Measurements from ENCODE around the gene MTMR3.
A peak's percentile ranks its signal among the peaks of the same experiment; 100 is the strongest.

The MTMR3 gene

DNA sequence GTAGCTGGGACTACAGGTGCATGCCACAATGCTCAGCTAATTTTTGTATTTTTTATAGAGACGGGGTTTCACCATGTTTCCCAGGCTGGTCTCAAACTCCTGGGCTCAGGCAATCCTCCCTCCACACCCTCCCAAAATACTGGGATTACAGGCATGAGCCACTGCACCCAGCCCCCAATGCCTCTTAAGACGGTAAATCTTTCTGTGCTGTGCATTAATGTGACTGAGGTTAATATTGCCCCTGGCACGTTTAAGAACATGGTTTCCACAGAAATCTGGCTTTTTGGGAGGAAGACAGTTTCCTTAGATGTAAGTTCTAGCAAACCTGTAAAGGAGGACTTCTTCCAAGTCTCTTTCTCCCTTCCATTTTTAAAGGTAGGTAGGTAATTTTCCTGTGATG is 191.2 kb downstream of the MTMR3 start:
- no peak for DNase-seq (ENCODE audit: low read depth)
- no peak for TF ChIP-seq CTCF (conservative IDR thresholded peaks at IDR 0.05; ENCODE audit: low read depth, low read length)
- no peak overlapping the region for H3K4me3 ChIP-seq (ENCODE audit: low read length)

GRCh38 chr22:30074994-30075393 is 192.0 kb downstream of the MTMR3 start:
- no peak for DNase-seq (ENCODE audit: low read depth)
- H3K4me3 ChIP-seq (ENCODE audit: low read length) = no peak overlapping the region
- no peak for TF ChIP-seq CTCF (conservative IDR thresholded peaks at IDR 0.05; ENCODE audit: low read depth, low read length)

- H3K4me3 ChIP-seq (ENCODE audit: low read length) = no peak overlapping the region
- no peak for TF ChIP-seq CTCF (conservative IDR thresholded peaks at IDR 0.05; ENCODE audit: low read depth, low read length)
- DNase-seq (ENCODE audit: low read depth) = peak; percentile 74
These were observed 194.4 kb downstream of the MTMR3 start for GRCh38 chr22:30077279-30077880.

DNA sequence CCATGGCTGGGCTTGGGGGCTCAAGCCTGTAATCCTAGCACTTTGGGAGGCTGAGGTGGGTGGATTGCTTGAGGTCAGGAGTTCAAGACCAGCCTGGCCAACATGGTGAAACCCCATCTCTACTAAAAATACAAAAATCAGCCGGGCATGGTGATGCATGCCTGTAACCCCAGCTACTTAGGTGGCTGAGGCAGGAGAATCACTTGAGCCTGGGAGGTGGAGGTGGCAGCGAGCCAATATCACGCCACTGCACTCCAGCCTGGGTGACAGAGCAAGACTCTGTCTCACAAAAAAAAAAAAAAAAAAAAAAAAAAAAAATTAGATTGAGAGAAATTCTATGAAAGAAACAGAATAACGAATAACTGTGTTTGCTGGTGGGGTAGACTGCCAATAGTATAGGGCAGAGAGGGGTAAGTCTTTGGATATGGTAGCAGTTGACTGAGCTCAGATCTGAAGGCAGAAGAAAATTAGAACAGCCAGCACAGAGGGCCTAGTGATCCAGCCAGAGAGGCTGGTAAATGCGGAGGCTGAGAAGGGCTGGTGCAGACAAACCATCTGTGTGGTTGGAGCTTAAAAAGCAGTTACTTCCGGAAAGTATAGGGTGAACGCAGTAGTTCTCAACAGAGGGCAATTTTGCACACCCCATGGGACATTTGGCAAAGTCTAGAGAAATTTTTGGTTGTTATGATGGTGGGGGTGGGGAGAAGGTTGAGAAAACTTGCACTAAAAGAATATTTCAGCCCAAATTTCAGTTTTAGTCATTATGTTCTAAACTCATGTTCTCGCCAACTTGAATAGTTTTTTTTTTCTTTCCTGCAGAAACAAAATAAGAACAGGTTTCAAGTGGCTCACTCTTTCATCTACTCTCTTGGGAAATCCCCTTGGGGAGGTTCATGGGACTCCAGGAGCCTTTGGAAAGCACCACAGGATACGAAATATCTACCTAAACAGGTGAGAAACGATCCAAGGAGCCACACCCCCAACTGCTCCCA is 195.6 kb downstream of the MTMR3 start:
- DNase-seq (ENCODE audit: low read depth) = no peak
- TF ChIP-seq CTCF (conservative IDR thresholded peaks at IDR 0.05; ENCODE audit: low read depth, low read length) = no peak
- peak overlapping the region; percentile 9 for H3K4me3 ChIP-seq (ENCODE audit: low read length)

- peak; percentile 52 for DNase-seq (ENCODE audit: low read depth)
- no peak for TF ChIP-seq CTCF (conservative IDR thresholded peaks at IDR 0.05; ENCODE audit: low read depth, low read length)
- peak within 1 kb of the TSS; percentile 55 for H3K4me3 ChIP-seq (ENCODE audit: low read length)
These were observed 197.1 kb downstream of the MTMR3 start, which contains the start of gene HORMAD2 for GRCh38 chr22:30079952-30080533. Gene HORMAD2, plus strand, starts transcription at chr22:30080464. Its CDS starts 13,489 bp downstream, at chr22:30093953.

All from retinal pigment epithelial cell (primary cell).